Prostate gland (tissue), 2 donors: ENCODE data around the gene EMC9.

Experiments
- CTCF ChIP-seq, 4 experiments: fragments of 200-600 bp in 2 of 4; fragments of 450-650 bp in 2 of 4; sonication (generic) in 2 of 4; IDR thresholded peaks; 1 replicate in 3 of 4; 2 replicates in 1 of 4; pipeline ENCODE4 v1.5.1; 2016 to 2019; ENCODE audit warnings: antibody characterized with exemption in 4 of 4, mild to moderate bottlenecking in 2 of 4, moderate library complexity in 2 of 4
- POLR2A ChIP-seq: fragments of 450-650 bp; IDR thresholded peaks from one replicate; pipeline ENCODE4 v1.6.1; 2016; ENCODE audit warnings: antibody characterized with exemption, mild to moderate bottlenecking

- TF ChIP-seq CTCF (IDR thresholded peaks at IDR 0.05) (no peak), POLR2A (no peak)
Observed at GRCh38 chr14:24093207-24093900, 48.0 kb downstream of the EMC9 start.
